Measurements from ENCODE around the gene SSTR4.
A peak's percentile ranks its signal among the peaks of the same experiment; 100 is the strongest.

DNA sequence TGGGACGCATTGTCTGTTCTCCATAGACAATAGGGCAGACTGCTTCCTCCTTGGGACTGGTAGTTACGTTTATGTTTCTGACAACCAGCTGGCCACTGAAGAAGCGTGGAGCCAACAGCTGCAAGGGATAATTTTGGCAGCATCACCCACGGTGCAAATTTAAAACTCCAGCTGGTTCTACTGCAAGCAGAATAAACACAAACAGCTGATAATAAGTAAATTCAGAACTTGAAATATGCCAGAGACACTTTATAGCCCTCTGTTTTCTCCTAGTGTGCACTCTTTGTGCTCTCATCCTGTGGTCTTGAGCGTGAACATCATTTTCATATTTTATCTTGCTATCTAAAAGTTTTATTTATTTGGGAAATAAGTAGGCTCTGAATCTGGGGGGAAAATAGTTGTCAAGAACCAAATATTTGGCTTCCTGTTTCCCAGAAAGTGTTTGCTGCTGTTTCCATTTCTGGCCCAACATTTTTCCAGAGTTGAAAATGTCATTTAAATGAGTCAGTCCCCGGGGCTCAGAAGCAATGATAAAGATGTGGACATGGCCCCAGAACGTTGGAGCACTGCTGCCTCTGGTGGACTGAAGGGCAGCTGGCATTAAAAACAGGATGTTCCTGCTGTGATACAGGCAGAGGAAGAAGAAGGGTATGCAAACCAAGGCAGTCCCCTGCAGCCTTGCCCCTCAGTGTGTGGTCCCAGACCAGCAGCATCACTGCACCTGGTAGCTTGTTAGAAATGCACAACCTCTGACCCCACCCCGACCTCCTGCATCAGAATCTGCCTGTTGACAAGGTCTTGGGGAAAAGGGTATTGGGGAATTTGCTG, 26.8 kb downstream of the SSTR4 start:
- TF ChIP-seq GATAD2A (CRISPR knock-in tag; IDR thresholded peaks at IDR 0.05), result no peak
- TF ChIP-seq, protein P1, sequence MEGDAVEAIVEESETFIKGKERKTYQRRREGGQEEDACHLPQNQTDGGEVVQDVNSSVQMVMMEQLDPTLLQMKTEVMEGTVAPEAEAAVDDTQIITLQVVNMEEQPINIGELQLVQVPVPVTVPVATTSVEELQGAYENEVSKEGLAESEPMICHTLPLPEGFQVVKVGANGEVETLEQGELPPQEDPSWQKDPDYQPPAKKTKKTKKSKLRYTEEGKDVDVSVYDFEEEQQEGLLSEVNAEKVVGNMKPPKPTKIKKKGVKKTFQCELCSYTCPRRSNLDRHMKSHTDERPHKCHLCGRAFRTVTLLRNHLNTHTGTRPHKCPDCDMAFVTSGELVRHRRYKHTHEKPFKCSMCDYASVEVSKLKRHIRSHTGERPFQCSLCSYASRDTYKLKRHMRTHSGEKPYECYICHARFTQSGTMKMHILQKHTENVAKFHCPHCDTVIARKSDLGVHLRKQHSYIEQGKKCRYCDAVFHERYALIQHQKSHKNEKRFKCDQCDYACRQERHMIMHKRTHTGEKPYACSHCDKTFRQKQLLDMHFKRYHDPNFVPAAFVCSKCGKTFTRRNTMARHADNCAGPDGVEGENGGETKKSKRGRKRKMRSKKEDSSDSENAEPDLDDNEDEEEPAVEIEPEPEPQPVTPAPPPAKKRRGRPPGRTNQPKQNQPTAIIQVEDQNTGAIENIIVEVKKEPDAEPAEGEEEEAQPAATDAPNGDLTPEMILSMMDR (CRISPR knock-in tag; IDR thresholded peaks at IDR 0.05), result 0 out of 2 replicates have a peak, but pooled peaks have one; percentile 12
- TF ChIP-seq ZFY (CRISPR knock-in tag; IDR thresholded peaks at IDR 0.05), result no peak
- no peak for TF ChIP-seq HNF4A (CRISPR knock-in tag; IDR thresholded peaks at IDR 0.05)
- TF ChIP-seq ZNF564 (CRISPR knock-in tag; IDR thresholded peaks at IDR 0.05), result no peak
- TF ChIP-seq FOXK1 (CRISPR knock-in tag; IDR thresholded peaks at IDR 0.05; ENCODE audit: borderline replicate concordance, low read depth), result no peak
- TF ChIP-seq NKX3-1 (CRISPR knock-in tag; IDR thresholded peaks at IDR 0.05), result no peak
- no peak for TF ChIP-seq MXI1 (IDR thresholded peaks at IDR 0.05; ENCODE audit: borderline replicate concordance, low read depth, low read length)
- no peak for TF ChIP-seq SAFB2 (CRISPR knock-in tag; IDR thresholded peaks at IDR 0.05; ENCODE audit: borderline replicate concordance, low read depth)
- TF ChIP-seq ETV6 (CRISPR knock-in tag; conservative IDR thresholded peaks at IDR 0.05), result no peak

Data from HepG2 (cell line).